Measurements from ENCODE around the gene ARHGEF17. TPM values are rescaled to one million over a fixed set of nuclear protein-coding genes. Genes with fewer than 3 reads are reported as not detected.

ARHGEF17 gene
- total and polyA plus RNA-seq, 2 of the 13 experiments (the other 11 are each of a cell fraction or from before 2014, with no cell fraction given): 10.7 to 28.8 TPM

- Histone ChIP-seq H3K4me1 (ENCODE audit: insufficient read depth, low read length) (peaks cover 33% of the 10 kb centered on the region), H3K27ac (ENCODE audit: extremely low read length, insufficient read depth, low read length) (no peak overlapping the region)
- POLR2A ChIA-PET: no interaction called here
- TF ChIP-seq MED13 (CRISPR knock-in tag; IDR thresholded peaks at IDR 0.05) (no peak), ARID5B (CRISPR knock-in tag; IDR thresholded peaks at IDR 0.05) (no peak), ZNF12 (CRISPR knock-in tag; IDR thresholded peaks at IDR 0.05) (no peak), TMF1 (CRISPR knock-in tag; IDR thresholded peaks at IDR 0.05; ENCODE audit: low read depth) (no peak), ZNF33B (CRISPR knock-in tag; IDR thresholded peaks at IDR 0.05) (no peak), PAF1 (CRISPR knock-in tag; IDR thresholded peaks at IDR 0.05) (no peak), ZSCAN29 (CRISPR knock-in tag; conservative IDR thresholded peaks at IDR 0.05) (no peak), ZNF354B (CRISPR knock-in tag; IDR thresholded peaks at IDR 0.05) (no peak), SMAD9 (CRISPR knock-in tag; IDR thresholded peaks at IDR 0.05) (no peak), SNRNP70 (IDR thresholded peaks at IDR 0.05; ENCODE audit: low read depth, low read length) (no peak), ZNF552 (CRISPR knock-in tag; IDR thresholded peaks at IDR 0.05; ENCODE audit: borderline replicate concordance) (no peak), REPIN1 (CRISPR knock-in tag; IDR thresholded peaks at IDR 0.05; ENCODE audit: borderline replicate concordance, low read depth) (no peak), GABPB1 (CRISPR knock-in tag; IDR thresholded peaks at IDR 0.05) (no peak), ZNF639 (CRISPR knock-in tag; conservative IDR thresholded peaks at IDR 0.05) (no peak), GFI1 (CRISPR knock-in tag; IDR thresholded peaks at IDR 0.05; ENCODE audit: borderline replicate concordance) (no peak), CHCHD3 (CRISPR knock-in tag; IDR thresholded peaks at IDR 0.05) (no peak), HDAC6 (IDR thresholded peaks at IDR 0.05; ENCODE audit: low read depth, low read length) (no peak), BCL3 (CRISPR knock-in tag; IDR thresholded peaks at IDR 0.05) (no peak), HNF4G (IDR thresholded peaks at IDR 0.05; ENCODE audit: borderline replicate concordance, low read depth, low read length) (no peak), HNF4G (CRISPR knock-in tag; IDR thresholded peaks at IDR 0.05; ENCODE audit: borderline replicate concordance, low read depth) (no peak)
Observed at GRCh38 chr11:73415854-73416615, 108.0 kb downstream of the ARHGEF17 start.

More at GRCh38 chr11:73415854-73416615, 108.0 kb downstream of the ARHGEF17 start:
- H3K9me3 ChIP-seq (ENCODE audit: low read length): no peaks in the 10 kb centered on the region
- peaks cover 2 to 5% of the 10 kb centered on the region in 2 experiments; a peak in 3 of 5 replicates for H3K36me3 ChIP-seq (replicated peaks in 1 of 2; ENCODE audit: control insufficient read depth in 1 of 2, insufficient read depth in 2 of 2, low read length in 2 of 2)
- ATAC-seq (peak; percentile 52; the same call in 2 of the 3 replicates), FAIRE-seq (no peak), DNase-seq (ENCODE audit: low spot score) (no peak)
- CTCF ChIA-PET (ENCODE audit: low intra/inter-chr PET ratio, low total read pairs): no interaction called here
- H4K20me1 ChIP-seq (ENCODE audit: insufficient read depth, low read length): no peaks in the 10 kb centered on the region
- H3K4me3 ChIP-seq (replicated peaks in 1 of 3; ENCODE audit: insufficient read depth in 1 of 3, low read depth in 2 of 3, low read length in 3 of 3): no peak overlapping the region
- no peak overlapping the region for H2AFZ ChIP-seq (ENCODE audit: low read length)
- intact Hi-C loops (cut with micrococcal nuclease; ENCODE audit: unreplicated experiment): loop anchor here (5.0 kb wide), 1 partner anchor 516 kb away; no protein-coding TSS in a partner anchor
- WGBS (ENCODE audit: low lambda C conversion rate): 66% methylated on average over 4 of the region's 4 CpGs
- H3K27me3 ChIP-seq (ENCODE audit: control insufficient read depth in 1 of 2, insufficient read depth in 2 of 2, low read length in 2 of 2): no peaks in the 10 kb centered on the region
- no peak overlapping the region for H3K4me2 ChIP-seq (ENCODE audit: low read depth, low read length)
- no peak overlapping the region for H3K9ac ChIP-seq (ENCODE audit: insufficient read depth, low read depth, low read length)
- in situ Hi-C loops (cut with HindIII; ENCODE audit: extremely low pct_ligation_motif_present, low pct_unique_long_range_greater_than_20kb): no loop called here
- no peaks in the 10 kb centered on the region for H3K79me2 ChIP-seq (ENCODE audit: insufficient read depth, low read length)
- BruUV-seq (replicated peaks): no TSS peak

All from HepG2 (cell line).